Activated naive CD4-positive, alpha-beta T cell treated with anti-CD3 and anti-CD28 coated beads, Interleukin-2, amount 10 ng/mL, durations not matched to agents 7 days and 5 days (primary cell): Measurements from ENCODE around the gene RNF34.
A peak's percentile ranks its signal among the peaks of the same experiment; 100 is the strongest.

ENCODE experiments used
- CTCF ChIA-PET: fragments of 350-600 bp; sonication (Branson Sonifier 250); formaldehyde crosslinking; loops from one replicate; lab custom pipeline; 2021; ENCODE audit warnings: antibody characterized with exemption; lab: Charles Lee
- DNase-seq: peaks from one replicate; pipeline ENCODE4 v3.0.0-alpha.2; 2020
- H3K27ac Mint-ChIP-seq: one replicate; pipeline ENCODE4 v1.8.0; 2021; ENCODE audit warnings: mild to moderate bottlenecking, moderate library complexity, mixed read lengths
- H3K27me3 Mint-ChIP-seq: one replicate; pipeline ENCODE4 v1.8.0; 2021; ENCODE audit warnings: mild to moderate bottlenecking, mixed read lengths
- H3K36me3 Mint-ChIP-seq: one replicate; pipeline ENCODE4 v1.8.0; 2021; ENCODE audit warnings: mixed read lengths
- H3K4me1 Mint-ChIP-seq: one replicate; pipeline ENCODE4 v1.8.0; 2021; ENCODE audit warnings: mixed read lengths
- H3K4me3 Mint-ChIP-seq: one replicate; pipeline ENCODE4 v1.8.0; 2021; ENCODE audit warnings: mild to moderate bottlenecking, moderate library complexity, mixed read lengths
- H3K9me3 Mint-ChIP-seq: one replicate; pipeline ENCODE4 v1.8.0; 2021; ENCODE audit warnings: mixed read lengths

The RNF34 gene

DNA sequence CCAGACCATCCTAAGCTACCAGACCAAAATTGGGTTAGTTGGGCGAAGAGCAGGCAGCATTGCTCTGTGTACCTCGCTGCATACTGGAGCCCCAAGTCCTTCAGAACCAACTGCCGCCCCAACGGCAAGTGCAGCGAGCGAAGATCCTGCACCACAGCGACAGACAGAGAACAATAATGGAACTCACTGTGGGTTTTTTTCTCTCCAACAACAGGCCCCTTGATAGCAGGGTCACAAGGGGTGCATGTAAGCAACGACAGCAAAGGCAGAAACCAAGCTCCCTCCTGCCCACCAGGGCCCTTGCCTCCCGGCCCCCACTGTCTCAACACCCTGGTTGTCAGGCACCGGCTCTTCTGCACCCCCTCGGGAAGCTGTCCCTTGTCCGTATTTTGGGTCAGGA, 39.0 kb downstream of the RNF34 start:
- Mint-ChIP-seq H3K36me3 (peaks cover 72% of the 10 kb centered on the region), H3K4me1 (no peaks in the 10 kb centered on the region), H3K4me3 (no peak overlapping the region), H3K9me3 (peaks cover 15% of the 10 kb centered on the region), H3K27me3 (no peaks in the 10 kb centered on the region), H3K27ac (no peak overlapping the region)
- CTCF ChIA-PET: interaction anchor here (0.6 kb wide), 1 partner anchor 23 kb away, joined by 3 read pairs; no protein-coding TSS in a partner anchor
- no peak for DNase-seq

DNA sequence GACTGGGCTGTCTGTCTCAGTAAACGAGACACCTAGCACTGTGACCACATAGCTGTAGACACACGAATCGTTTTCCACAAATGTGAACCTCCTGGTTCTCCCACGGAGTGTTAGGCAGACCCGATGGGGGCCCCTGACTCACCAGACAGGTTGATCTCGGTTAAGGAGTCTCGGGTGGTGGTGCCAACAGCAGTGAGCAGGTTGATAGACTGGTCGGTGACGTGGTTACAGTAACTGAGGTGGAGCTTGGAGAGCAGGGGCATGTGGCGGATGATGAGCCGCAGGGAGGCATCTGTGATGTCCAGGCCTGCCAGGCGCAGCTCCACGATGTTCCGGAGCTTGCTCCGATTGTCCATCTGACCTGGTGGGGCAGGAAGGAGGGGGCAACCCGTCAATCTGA, 39.8 kb downstream of the RNF34 start:
- peaks cover 15% of the 10 kb centered on the region for H3K9me3 Mint-ChIP-seq
- CTCF ChIA-PET: interaction anchor here (0.7 kb wide), 1 partner anchor 99 kb away, joined by 3 read pairs; no protein-coding TSS in a partner anchor
- H3K4me1 Mint-ChIP-seq: no peaks in the 10 kb centered on the region
- H3K27me3 Mint-ChIP-seq: no peaks in the 10 kb centered on the region
- DNase-seq: no peak
- H3K4me3 Mint-ChIP-seq: no peak overlapping the region
- H3K36me3 Mint-ChIP-seq: peaks cover 72% of the 10 kb centered on the region
- H3K27ac Mint-ChIP-seq: peak overlapping the region; percentile 28

DNA sequence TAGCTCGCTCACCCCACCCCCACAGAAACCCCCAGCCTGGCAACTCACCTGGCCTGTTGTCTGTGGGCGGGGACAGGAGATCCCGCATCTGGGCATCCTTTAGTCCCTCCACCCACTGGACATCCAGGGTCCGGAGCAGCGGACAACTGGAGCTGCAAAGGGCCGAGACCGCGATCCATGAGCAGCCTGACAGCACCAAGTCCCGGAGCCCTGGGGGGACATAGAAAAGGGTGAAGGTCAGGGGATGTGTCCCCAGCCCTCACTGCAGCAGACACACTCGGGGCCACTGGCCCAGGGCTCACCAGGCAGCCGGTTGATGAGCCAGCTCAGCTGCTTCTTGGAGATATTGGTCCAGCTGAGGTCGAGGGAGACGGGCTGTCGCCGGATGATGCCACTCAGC, 40.9 kb downstream of the RNF34 start:
- H3K36me3 Mint-ChIP-seq: peaks cover 65% of the 10 kb centered on the region
- peaks cover 11% of the 10 kb centered on the region for H3K9me3 Mint-ChIP-seq
- H3K4me3 Mint-ChIP-seq: no peak overlapping the region
- H3K4me1 Mint-ChIP-seq: no peaks in the 10 kb centered on the region
- no peak overlapping the region for H3K27ac Mint-ChIP-seq
- CTCF ChIA-PET: interaction anchor here (1.4 to 4.6 kb wide), 6 partner anchors 9 to 109 kb away, joined by 3 to 69 read pairs (median 10); partner anchors contain the start of gene RNF34
- no peak for DNase-seq
- no peaks in the 10 kb centered on the region for H3K27me3 Mint-ChIP-seq

GRCh38 chr12:121441555-121441954, 41.6 kb downstream of the RNF34 start:
- Mint-ChIP-seq H3K9me3 (peaks cover 7% of the 10 kb centered on the region), H3K4me3 (no peak overlapping the region), H3K36me3 (peaks cover 59% of the 10 kb centered on the region), H3K27ac (no peak overlapping the region), H3K27me3 (no peaks in the 10 kb centered on the region), H3K4me1 (no peaks in the 10 kb centered on the region)
- no peak for DNase-seq
- CTCF ChIA-PET: interaction anchor here (0.9 to 4.6 kb wide), 10 partner anchors 10 to 382 kb away, joined by 3 to 69 read pairs (median 4); partner anchors contain the start of genes RHOF and RNF34

DNA sequence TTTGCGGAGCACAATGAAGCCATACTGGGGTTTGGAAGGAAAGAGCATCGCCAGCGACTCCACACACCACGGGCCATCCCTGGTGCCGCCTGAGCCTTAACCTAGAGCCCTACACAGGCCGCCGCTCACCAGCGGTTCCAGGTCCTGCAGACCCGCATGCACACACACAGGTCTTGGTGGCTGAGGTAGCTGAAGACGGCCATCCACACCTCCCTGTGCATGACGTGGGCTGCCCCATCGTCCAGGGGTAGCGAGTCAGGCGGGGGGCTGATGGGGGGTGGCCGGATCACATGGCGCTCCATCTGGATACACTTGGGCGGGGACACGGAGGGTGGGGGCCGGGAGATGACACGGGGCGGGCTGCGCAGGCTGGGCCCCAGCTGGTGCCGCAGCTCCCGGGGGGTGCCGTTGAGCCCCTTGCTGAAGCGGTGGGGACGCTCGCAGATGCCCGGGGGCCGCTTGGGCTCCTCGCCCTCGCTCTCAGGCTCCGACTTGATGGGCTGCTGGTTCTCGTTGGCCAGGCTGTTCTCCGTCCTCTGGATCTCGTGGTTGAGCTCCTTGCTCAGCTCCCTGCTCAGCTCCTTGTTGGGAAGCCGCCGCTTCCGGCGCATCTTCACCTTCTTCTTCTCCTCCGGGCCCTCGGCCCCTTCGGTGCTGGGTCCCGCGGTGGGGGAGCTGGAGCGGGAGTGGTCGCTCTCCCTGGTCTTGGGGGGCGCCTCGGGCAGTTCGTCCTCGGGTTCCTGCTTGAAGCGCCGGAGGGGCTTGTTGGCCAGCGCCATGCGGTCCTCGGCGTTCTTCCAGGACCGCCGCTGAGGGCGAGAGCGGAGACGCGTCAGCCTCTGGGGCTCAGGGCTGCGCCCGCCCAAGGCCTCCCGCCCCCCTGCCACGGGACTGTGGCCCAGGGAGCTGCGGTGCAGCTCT, 42.4 kb downstream of the RNF34 start:
- Mint-ChIP-seq H3K4me1 (no peaks in the 10 kb centered on the region), H3K4me3 (no peak overlapping the region), H3K27me3 (no peaks in the 10 kb centered on the region), H3K36me3 (peaks cover 53% of the 10 kb centered on the region), H3K27ac (no peak overlapping the region), H3K9me3 (no peaks in the 10 kb centered on the region)
- DNase-seq: no peak
- CTCF ChIA-PET: interaction anchor here (0.6 to 4.6 kb wide), 29 partner anchors 10 to 382 kb away, joined by 3 to 69 read pairs (median 5); partner anchors contain the start of genes ANAPC5, MORN3, RHOF and RNF34

DNA sequence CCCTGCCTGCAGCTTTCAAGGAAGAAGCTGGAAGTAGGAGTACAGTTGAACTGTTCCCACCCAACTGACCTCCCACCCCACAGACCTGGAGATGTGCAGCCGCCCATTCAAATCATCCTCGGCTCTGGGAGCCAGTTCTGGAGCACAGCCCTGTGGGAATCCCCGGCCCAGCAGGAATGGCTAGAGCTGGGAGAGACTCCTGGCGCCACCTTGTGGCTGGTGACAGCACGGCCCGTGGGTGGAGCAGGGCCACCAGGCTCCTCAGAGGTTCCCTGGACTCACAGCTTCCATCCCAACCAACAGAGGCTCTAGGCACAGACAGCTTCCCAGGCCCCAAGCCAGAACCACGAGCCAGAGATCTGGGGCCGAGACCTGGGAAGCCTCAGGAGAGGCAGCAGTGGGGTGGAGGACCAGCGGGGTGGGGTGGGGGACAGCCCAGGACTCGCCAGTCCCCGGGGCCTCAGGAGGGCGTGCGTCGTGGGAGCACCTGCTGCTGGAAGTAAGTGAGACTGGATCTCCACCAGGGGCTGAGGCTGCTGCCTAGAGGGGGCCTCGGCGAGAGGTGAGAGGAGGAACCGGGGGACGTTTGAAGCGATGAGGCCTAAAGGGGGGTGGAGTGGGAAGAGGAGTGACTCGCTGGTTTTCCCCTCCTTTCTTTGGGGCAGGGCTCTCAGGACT, 43.4 kb downstream of the RNF34 start:
- no peak overlapping the region for H3K4me3 Mint-ChIP-seq
- DNase-seq: peak; percentile 71
- peaks cover 44% of the 10 kb centered on the region for H3K36me3 Mint-ChIP-seq
- no peaks in the 10 kb centered on the region for H3K4me1 Mint-ChIP-seq
- peak overlapping the region; percentile 70 for H3K27ac Mint-ChIP-seq
- CTCF ChIA-PET: interaction anchor here (0.9 to 4.6 kb wide), 24 partner anchors 9 to 382 kb away, joined by 3 to 69 read pairs (median 6); partner anchors contain the start of genes ANAPC5, MORN3 and RNF34
- no peaks in the 10 kb centered on the region for H3K9me3 Mint-ChIP-seq
- H3K27me3 Mint-ChIP-seq: no peaks in the 10 kb centered on the region

DNA sequence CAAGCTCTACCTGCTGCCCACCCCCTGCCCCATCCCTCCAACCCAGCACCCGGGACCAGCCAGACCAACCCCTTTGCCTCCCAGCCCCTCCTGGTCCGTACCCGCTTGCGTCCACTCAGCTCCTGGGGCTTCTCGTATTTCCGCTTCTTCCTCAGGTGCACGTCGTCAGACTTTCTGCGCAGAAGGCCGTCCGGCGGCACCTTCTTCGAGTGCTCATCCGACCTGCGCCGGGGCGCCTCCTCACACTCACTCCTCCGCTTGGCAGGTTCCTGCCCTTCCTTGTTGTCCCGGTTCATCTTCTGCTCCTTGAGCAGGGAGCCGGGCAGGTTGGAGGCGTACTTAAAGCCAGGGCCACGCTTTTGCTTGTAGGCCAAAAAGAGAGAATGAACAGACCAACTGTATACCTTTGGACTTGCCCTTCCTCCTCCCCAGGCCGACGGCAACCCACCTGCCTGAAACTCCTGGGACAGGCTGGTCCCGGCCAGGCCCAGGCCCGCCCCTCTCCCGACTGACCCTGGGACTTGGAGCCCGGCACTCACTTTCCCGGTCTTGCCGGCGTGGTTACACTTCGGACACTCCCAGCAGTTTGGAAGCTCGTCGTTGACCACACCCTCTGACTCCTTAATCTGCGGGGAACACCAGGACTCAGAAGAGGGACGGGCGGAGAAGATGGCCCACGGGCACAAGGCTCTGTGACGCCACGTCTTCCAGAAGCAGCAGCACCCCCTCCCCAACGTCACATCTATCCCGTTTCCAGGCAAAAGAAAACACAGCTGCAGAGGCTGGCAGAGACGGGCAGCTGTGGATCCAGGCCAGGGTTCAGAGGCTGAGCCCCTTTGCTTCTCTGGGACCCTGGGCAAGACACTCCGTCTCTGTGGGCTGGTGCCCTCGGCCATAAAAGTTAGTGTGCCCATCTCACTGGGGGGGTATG, 44.3 kb downstream of the RNF34 start:
- no peak for DNase-seq
- peak overlapping the region; percentile 70 for H3K27ac Mint-ChIP-seq
- no peaks in the 10 kb centered on the region for H3K27me3 Mint-ChIP-seq
- CTCF ChIA-PET: interaction anchor here (0.7 to 4.6 kb wide), 15 partner anchors 12 to 383 kb away, joined by 3 to 69 read pairs (median 8); partner anchors contain the start of genes ANAPC5 and RNF34
- H3K4me1 Mint-ChIP-seq: no peaks in the 10 kb centered on the region
- no peak overlapping the region for H3K4me3 Mint-ChIP-seq
- H3K36me3 Mint-ChIP-seq: peaks cover 43% of the 10 kb centered on the region
- no peaks in the 10 kb centered on the region for H3K9me3 Mint-ChIP-seq

GRCh38 chr12:121444842-121445202, 44.9 kb downstream of the RNF34 start:
- H3K4me3 Mint-ChIP-seq: no peak overlapping the region
- H3K9me3 Mint-ChIP-seq: no peaks in the 10 kb centered on the region
- no peak overlapping the region for H3K27ac Mint-ChIP-seq
- CTCF ChIA-PET: interaction anchor here (0.7 to 4.6 kb wide), 2 partner anchors 19 to 109 kb away, joined by 4 to 69 read pairs; no protein-coding TSS in a partner anchor
- H3K27me3 Mint-ChIP-seq: no peaks in the 10 kb centered on the region
- peaks cover 44% of the 10 kb centered on the region for H3K36me3 Mint-ChIP-seq
- no peak for DNase-seq
- no peaks in the 10 kb centered on the region for H3K4me1 Mint-ChIP-seq

DNA sequence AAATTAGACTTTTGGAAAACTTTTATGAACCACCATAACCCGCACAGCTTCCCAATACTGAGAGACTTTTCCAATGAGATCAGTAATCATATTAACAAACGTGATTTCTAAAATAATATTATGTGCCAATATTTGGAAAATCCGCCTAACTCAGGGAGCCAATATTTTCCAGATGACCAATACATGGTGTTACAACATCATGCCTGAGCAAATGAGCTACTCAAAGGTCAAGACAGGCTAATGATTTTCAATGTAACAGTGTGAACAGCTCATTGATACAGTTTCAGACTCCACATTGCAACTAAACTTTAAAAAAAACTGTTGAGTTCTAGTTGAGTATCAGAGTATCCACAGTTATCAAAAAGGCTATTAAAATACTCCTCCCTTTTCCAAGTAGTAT, 46.8 kb downstream of the RNF34 start:
- DNase-seq: no peak
- Mint-ChIP-seq H3K4me1 (peaks cover 6% of the 10 kb centered on the region), H3K36me3 (peaks cover 41% of the 10 kb centered on the region), H3K27me3 (no peaks in the 10 kb centered on the region), H3K27ac (no peak overlapping the region), H3K9me3 (no peaks in the 10 kb centered on the region), H3K4me3 (no peak overlapping the region)
- CTCF ChIA-PET: interaction anchor here (0.5 to 1.3 kb wide), 5 partner anchors 9 to 330 kb away, joined by 3 to 4 read pairs (median 3); no protein-coding TSS in a partner anchor

- H3K36me3 Mint-ChIP-seq: peaks cover 41% of the 10 kb centered on the region
- no peak overlapping the region for H3K27ac Mint-ChIP-seq
Measured at GRCh38 chr12:121448771-121449315, 48.9 kb downstream of the RNF34 start.

DNA sequence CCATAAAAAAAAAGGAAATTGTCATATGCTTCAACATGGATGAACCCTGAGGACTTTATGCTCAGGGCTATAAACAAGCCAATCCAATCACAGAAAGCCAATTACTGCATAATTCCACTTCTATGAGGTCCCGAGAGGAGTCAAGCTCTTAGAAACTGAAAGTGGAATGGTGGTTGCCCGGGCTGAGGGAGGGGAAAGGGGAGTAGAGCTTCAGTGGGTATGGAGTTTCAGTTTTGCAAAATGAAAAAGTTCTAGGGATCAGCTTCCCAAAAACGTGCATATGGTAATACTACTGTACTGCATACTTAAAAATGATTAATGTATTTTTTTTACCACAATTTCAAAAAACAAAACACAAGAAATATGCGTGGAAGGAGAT, 52.0 kb downstream of the RNF34 start:
- H3K4me3 Mint-ChIP-seq: no peak overlapping the region
- peak; percentile 42 for DNase-seq
- peak overlapping the region; percentile 28 for H3K27ac Mint-ChIP-seq
- peaks cover 31% of the 10 kb centered on the region for H3K36me3 Mint-ChIP-seq
- CTCF ChIA-PET: interaction anchor here (1.1 kb wide), 1 partner anchor 9 kb away, joined by 5 read pairs; no protein-coding TSS in a partner anchor
- H3K4me1 Mint-ChIP-seq: peaks cover 28% of the 10 kb centered on the region
- no peaks in the 10 kb centered on the region for H3K27me3 Mint-ChIP-seq
- no peaks in the 10 kb centered on the region for H3K9me3 Mint-ChIP-seq

More at GRCh38 chr12:121448771-121449315, 48.9 kb downstream of the RNF34 start:
- no peak overlapping the region for H3K4me3 Mint-ChIP-seq
- H3K4me1 Mint-ChIP-seq: peaks cover 18% of the 10 kb centered on the region
- DNase-seq: no peak
- CTCF ChIA-PET: no interaction called here
- no peaks in the 10 kb centered on the region for H3K27me3 Mint-ChIP-seq
- H3K9me3 Mint-ChIP-seq: no peaks in the 10 kb centered on the region

DNA sequence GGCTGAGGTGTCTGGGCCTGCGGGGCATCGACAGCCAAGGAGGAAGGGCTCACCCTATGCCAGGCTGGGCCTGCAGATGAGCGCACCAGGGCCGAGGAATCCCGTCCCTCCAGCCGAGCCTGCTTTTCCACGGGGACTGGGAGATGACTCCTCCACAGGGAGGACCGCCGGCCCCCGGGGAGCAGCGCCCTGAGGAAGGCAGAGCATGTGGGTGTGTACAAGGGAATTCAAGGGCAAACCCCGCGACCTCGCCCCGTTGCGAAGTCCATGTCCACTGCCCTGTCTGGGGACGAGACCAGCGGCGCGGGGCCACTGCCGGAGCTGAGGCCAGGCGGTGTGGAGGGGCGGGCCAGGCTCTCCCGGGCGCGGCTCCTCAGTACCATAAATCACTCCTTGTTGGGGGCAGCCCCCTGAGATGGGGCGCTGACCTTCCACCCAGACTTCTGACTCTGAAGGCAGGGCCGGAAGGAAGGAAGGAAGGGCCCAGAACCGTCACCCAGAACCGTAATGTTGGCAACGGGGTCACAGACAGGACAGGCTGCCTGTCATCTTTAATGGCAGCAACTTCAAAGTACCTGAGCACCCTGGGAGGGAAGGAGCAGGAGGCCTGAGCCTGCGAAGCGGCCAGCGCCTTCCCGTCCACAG, 52.5 kb downstream of the RNF34 start:
- Mint-ChIP-seq H3K9me3 (no peaks in the 10 kb centered on the region), H3K4me3 (no peak overlapping the region), H3K27ac (peak overlapping the region; percentile 28), H3K36me3 (peaks cover 32% of the 10 kb centered on the region), H3K4me1 (peaks cover 33% of the 10 kb centered on the region), H3K27me3 (no peaks in the 10 kb centered on the region)
- DNase-seq: no peak
- CTCF ChIA-PET: interaction anchor here (1.1 kb wide), 1 partner anchor 10 kb away, joined by 5 read pairs; no protein-coding TSS in a partner anchor
